Measurements from ENCODE around the gene KSR1.

DNA sequence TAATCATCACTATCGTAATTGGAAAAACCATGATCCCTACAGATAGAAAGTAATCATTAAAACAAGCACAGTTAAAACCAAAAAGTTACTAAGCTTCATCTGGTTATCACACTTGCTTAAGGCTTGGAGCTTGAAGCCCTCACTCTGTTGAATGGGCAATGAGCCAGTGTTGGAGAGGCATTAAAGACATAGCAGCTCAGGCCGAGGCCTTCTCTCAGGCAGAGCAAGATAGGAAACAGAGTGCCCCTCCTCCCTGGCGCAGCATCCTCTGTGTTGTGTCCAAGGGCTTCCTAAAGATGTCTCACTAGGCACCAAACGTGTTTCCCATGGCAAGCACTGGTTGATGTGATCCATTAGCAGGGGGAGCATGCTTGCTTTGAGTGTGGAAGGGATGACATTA is 139.8 kb downstream of the KSR1 start:
- TF ChIP-seq ELF4 (IDR thresholded peaks at IDR 0.05) (no peak), TARDBP (IDR thresholded peaks at IDR 0.05) (no peak)
